ENCODE results near the gene ABCA4.

Gene ABCA4

DNA sequence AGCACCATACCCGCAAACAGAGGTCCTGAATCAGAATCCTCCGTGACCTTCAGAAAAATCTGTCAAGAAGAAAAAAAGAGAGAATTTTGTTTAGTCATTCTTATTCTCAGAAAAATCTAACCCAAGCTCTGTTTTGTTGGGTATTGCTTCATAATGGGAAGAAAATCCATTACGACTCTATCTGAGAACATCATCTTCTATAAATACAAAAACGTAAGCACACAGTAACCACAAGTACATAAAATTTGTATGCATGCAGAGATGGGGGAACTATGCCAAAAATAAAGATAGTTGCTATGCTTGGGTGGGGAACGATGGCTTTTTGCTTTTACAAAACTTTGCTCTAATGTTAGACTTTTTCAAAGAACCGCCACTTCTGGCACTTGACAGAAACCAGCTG lies 84.2 kb downstream of the ABCA4 start:
- Histone ChIP-seq H3K4me2 (peak overlapping the region; percentile 30; the same call in 1 of the 2 replicates), H4K20me1 (no peaks in the 10 kb centered on the region), H3K27me3 (no peaks in the 10 kb centered on the region), H3K27ac (no peak overlapping the region), H3K9ac (no peak overlapping the region), H3K9me3 (no peaks in the 10 kb centered on the region), H3K4me3 (no peak overlapping the region), H3K36me3 (no peaks in the 10 kb centered on the region), H3K4me1 (peaks cover 38% of the 10 kb centered on the region)
- TF ChIP-seq Cebpa-rat (IDR thresholded peaks at IDR 0.05): no peak

DNA sequence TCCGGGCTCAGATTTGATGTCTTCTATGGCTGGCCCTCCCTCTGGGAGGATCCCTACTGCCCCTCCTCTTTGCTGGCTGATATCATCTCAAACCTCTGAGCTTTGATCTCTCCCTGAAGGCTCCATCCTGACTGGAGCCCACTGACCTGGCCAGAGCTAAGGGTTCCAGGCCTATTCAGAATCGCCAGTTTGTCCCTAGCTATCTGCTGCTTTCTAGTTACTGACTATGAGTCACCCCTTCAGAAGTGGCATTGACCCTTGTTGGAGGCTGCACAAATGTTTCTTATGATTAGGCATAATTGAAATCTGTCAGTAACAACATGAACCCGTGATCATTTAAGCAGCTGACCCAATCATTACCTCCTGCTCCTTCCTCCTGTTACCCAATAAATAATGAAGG lies 87.1 kb downstream of the ABCA4 start:
- no peak overlapping the region for H3K9ac ChIP-seq
- H3K27me3 ChIP-seq: no peaks in the 10 kb centered on the region
- H4K20me1 ChIP-seq: no peaks in the 10 kb centered on the region
- H3K36me3 ChIP-seq: no peaks in the 10 kb centered on the region
- no peak for TF ChIP-seq Cebpa-rat (IDR thresholded peaks at IDR 0.05)
- H3K4me2 ChIP-seq: no peak overlapping the region
- no peak overlapping the region for H3K4me3 ChIP-seq
- no peaks in the 10 kb centered on the region for H3K9me3 ChIP-seq
- H3K4me1 ChIP-seq: peaks cover 38% of the 10 kb centered on the region
- H3K27ac ChIP-seq: no peak overlapping the region

DNA sequence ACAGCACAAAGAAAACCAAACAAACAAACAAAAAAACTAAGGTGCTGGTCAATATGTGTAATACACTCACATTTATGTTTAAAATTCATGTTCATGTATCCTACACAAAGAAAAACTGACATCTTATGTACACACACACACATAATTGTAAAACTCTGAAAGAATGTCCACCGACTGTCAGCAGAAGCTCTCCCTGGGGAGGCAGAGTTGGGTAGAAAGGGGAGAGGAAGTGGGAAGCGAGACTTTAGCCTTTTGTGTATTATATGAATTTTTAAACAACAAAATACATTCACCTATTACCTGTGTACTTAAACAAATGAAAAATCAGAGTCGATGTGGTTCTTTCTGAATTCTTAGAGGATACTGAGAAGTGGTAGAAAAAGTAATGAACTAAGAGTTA lies 88.3 kb downstream of the ABCA4 start:
- H3K4me1 ChIP-seq: peaks cover 34% of the 10 kb centered on the region
- H3K4me2 ChIP-seq: peak overlapping the region; percentile 23
- H3K36me3 ChIP-seq: no peaks in the 10 kb centered on the region
- no peaks in the 10 kb centered on the region for H3K27me3 ChIP-seq
- no peak overlapping the region for H3K27ac ChIP-seq
- no peaks in the 10 kb centered on the region for H4K20me1 ChIP-seq
- TF ChIP-seq Cebpa-rat (IDR thresholded peaks at IDR 0.05): no peak
- H3K9ac ChIP-seq: no peak overlapping the region
- no peaks in the 10 kb centered on the region for H3K9me3 ChIP-seq
- no peak overlapping the region for H3K4me3 ChIP-seq

DNA sequence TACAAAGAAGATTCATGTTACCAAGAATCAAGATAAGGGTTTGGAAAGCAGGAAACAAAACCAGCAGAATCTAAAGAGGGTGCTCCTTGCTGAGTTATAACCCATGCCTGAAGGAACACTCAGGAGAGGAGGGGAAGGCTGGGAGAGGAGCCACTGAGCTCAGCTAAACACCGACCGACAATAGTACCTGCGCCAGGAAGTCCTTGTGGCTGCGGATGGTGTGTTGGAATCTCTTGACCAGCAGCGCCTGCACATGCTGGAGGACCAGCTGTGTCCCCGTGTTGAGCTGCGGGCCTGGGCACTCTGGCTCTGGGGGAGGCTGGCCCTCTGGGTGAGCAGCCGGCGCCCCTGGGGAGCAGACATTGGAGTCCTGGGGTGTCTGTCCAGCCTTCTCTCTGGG lies 89.4 kb downstream of the ABCA4 start:
- Histone ChIP-seq H3K27me3 (no peaks in the 10 kb centered on the region), H3K4me3 (no peak overlapping the region), H3K9me3 (no peaks in the 10 kb centered on the region), H3K9ac (no peak overlapping the region), H3K4me1 (peaks cover 23% of the 10 kb centered on the region), H3K36me3 (no peaks in the 10 kb centered on the region), H3K4me2 (no peak overlapping the region), H4K20me1 (no peaks in the 10 kb centered on the region), H3K27ac (no peak overlapping the region)
- no peak for TF ChIP-seq Cebpa-rat (IDR thresholded peaks at IDR 0.05)

DNA sequence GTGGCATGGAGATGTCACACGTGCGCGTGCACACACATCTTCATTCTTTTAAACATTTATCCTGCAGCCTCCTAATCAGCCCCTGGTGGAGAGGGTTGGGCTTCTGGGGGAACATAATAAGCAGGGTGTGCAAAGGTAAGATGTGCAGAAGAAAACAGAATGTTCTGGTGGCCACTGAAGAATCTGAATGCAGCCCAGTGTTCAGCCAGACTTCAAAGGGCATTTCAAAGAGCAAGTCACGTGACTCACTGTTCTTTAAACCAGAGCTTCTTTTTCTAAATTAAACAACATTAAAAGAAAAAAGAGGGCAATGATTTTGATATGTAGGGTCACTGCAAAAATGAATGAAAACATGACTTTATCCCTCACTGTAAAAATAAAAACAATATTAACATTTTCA lies 89.8 kb downstream of the ABCA4 start:
- no peak overlapping the region for H3K9ac ChIP-seq
- no peaks in the 10 kb centered on the region for H3K9me3 ChIP-seq
- no peak overlapping the region for H3K27ac ChIP-seq
- TF ChIP-seq Cebpa-rat (IDR thresholded peaks at IDR 0.05): no peak
- H3K27me3 ChIP-seq: no peaks in the 10 kb centered on the region
- H3K36me3 ChIP-seq: no peaks in the 10 kb centered on the region
- no peak overlapping the region for H3K4me2 ChIP-seq
- no peak overlapping the region for H3K4me3 ChIP-seq
- H4K20me1 ChIP-seq: no peaks in the 10 kb centered on the region
- peaks cover 21% of the 10 kb centered on the region for H3K4me1 ChIP-seq

DNA sequence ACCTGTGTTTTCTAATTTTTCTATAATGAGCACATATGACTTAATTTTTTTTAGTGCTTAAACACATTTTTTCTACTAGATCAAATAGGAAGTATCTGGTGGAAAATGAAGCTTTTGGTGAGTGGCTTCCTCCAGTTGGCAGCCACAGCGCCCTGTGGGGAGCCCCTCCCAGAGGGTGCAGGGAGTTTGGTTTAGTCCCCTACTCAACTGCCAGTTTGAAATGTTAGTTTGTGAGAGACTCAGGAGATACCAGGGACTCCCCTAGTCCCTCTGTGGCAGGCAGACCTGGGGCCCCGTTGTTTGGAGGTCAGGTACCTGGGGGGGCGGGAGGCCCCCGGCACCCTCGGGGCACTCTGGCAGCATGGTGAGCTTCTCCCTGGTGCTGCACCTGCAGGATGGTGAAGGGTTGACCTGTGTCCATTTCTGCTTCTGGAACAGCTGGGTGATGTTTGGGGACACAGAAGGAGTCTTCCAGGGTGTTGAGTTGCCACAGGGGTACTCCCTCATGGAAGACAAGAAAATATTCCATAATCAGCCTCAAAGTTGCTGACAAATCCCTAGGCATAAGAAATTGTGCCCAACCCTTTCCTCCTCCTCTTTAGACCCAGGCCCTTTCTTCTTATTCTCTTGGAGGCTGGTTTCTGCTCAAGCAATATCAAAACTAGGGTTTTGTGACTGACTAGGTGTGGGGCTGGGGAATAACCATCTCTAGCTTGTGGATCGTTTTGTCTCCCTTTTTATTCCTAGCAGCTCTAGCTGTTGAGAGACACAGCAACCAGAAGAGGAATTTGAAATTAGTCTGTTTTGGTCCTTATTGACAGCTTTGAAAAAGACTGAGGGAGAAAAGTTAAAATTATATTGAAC lies 91.6 kb downstream of the ABCA4 start:
- Histone ChIP-seq H3K9me3 (no peaks in the 10 kb centered on the region), H3K4me2 (no peak overlapping the region), H3K27ac (no peak overlapping the region), H4K20me1 (no peaks in the 10 kb centered on the region), H3K4me3 (no peak overlapping the region), H3K36me3 (no peaks in the 10 kb centered on the region), H3K27me3 (no peaks in the 10 kb centered on the region), H3K9ac (no peak overlapping the region), H3K4me1 (peaks cover 13% of the 10 kb centered on the region)
- no peak for TF ChIP-seq Cebpa-rat (IDR thresholded peaks at IDR 0.05)

DNA sequence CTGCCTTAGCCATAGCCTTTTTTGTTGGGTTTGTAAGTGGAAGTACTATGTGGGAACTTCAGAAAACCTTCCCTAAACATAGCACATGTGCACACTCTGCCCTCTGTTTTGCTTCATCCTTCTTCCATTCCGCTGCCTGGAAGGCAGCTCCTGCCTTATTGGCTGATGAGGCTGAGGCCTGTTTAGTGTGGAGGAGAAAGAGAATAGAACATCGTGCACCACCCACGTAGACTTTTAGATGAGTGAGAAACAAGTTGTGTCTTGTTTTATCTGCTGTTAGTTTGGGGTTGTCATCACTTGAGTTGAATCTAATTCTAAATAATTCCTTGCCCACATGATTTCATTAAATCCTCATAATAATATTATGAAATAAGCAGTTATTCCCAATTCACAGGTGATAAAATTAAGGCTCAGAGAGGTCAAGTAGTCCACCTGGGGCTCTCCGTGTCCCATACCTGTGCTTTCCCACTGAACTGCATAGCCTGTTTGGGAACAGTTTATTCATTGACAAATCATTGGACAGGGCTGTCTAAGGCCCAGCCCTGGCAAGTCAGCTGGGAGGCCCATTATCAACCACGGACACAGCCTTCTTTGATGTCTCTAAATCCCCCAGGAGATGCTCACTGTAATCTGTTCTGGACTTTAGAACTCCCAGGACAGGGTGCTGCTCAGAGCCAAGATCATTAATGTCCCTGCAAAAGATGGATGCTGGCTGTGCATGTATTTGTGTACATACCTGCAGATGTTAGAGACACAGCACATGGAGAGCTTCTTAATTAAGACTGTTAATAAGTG lies 93.0 kb downstream of the ABCA4 start:
- H3K27ac ChIP-seq: no peak overlapping the region
- no peak for TF ChIP-seq Cebpa-rat (IDR thresholded peaks at IDR 0.05)
- H3K27me3 ChIP-seq: no peaks in the 10 kb centered on the region
- peaks cover 9% of the 10 kb centered on the region for H3K4me1 ChIP-seq
- H3K9ac ChIP-seq: no peak overlapping the region
- H3K36me3 ChIP-seq: no peaks in the 10 kb centered on the region
- H3K4me2 ChIP-seq: no peak overlapping the region
- no peak overlapping the region for H3K4me3 ChIP-seq
- H3K9me3 ChIP-seq: no peaks in the 10 kb centered on the region
- no peaks in the 10 kb centered on the region for H4K20me1 ChIP-seq

DNA sequence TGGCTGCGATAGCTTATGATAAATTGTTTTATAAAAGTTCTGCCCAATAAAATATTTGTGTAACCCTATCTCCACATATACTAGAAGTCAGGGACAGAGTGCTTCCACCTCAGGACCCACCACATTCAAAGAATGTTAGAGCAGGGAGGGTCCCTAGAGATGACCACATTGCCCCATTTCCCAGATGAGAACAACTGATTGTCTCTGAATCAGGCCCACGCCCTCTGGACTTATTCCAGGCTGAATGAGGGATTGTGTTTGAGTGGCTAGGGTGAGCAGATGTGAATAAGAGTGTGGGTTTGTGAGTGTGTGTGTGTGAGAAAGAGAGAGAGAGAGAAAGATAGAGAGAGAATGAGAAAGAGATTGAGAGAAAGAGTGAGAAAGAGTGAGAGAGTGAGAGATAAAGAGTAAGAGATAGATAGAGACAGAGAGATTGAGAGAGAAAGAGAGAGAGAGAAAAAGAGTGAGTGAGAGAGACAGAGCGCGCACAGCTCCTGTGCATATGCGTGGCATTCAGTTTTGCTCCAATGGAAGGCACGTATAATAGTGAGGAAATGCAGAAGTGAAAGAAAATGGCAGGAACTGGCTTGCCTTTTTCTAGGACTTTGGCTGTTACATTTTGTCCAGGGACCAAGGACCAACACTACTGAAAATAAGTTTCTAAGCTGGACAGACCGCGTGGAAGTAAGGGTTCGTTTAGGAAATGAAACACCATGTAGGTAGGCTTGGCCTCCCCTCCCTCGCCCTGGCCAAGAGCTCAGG lies 94.1 kb downstream of the ABCA4 start:
- Histone ChIP-seq H3K4me2 (no peak overlapping the region), H3K36me3 (no peaks in the 10 kb centered on the region), H3K4me1 (no peaks in the 10 kb centered on the region), H3K9me3 (no peaks in the 10 kb centered on the region), H3K9ac (no peak overlapping the region), H3K27ac (no peak overlapping the region), H4K20me1 (no peaks in the 10 kb centered on the region), H3K4me3 (no peak overlapping the region), H3K27me3 (no peaks in the 10 kb centered on the region)
- TF ChIP-seq Cebpa-rat (IDR thresholded peaks at IDR 0.05): no peak

DNA sequence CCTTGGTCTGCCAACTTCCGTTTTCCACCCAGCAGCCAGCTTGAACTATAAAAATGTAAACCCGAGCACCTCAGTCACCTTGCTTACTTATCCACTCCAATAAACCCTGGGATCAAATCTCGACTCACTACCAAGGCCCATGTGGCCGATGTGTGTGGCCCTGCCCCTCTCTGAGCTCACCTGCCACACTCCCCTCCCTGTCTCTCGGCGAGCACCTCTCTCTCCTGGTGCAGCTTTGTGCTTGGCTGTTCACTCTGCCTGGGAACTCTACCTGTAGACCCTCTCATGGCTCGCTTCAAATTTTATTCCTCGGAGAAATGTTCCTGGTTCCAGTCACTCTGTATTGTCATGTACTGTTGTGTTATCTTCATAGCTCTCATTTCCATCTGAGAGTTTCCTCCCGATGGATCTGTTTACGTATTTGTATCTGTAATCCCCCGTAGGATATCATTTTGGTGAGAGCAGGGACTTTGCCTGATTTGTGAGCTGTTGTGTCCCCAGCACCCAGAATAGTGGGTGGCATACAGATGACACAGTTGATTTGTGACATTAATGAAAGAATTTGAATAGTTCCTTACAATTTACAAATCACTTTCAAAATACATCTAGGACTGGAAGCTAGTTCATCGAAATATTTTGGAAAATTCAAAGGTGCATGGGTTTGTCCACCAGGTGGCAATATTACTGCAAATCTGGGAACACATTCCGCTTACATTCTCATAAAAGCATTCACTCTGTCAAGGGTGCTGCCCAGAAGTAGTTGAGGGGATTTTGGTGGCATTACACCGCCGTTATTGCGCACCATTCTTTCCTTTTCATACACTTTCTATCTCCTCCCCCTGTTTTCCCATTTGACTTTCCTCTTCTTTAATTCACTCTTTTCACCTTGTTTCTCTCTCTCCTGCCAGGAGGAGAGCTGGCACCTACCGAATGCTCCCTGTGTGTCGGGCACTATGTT lies 95.3 kb downstream of the ABCA4 start:
- Histone ChIP-seq H4K20me1 (no peaks in the 10 kb centered on the region), H3K27ac (no peak overlapping the region), H3K9me3 (no peaks in the 10 kb centered on the region), H3K4me3 (no peak overlapping the region), H3K4me1 (no peaks in the 10 kb centered on the region), H3K36me3 (no peaks in the 10 kb centered on the region), H3K4me2 (no peak overlapping the region), H3K27me3 (no peaks in the 10 kb centered on the region), H3K9ac (no peak overlapping the region)
- TF ChIP-seq Cebpa-rat (IDR thresholded peaks at IDR 0.05): no peak
